ENCODE data around the gene MARK1.

GRCh38 chr1:220680085-220680687, 152.2 kb downstream of the MARK1 start:
- TF ChIP-seq ZHX1 (conservative IDR thresholded peaks at IDR 0.05; ENCODE audit: low read length): no peak
- no peak for TF ChIP-seq SRSF7 (optimal IDR thresholded peaks at IDR 0.05; ENCODE audit: low read depth, low read length)
- TF ChIP-seq TEAD2 (tag; IDR thresholded peaks at IDR 0.05): no peak
- TF ChIP-seq NR3C1 (CRISPR knock-in tag; IDR thresholded peaks at IDR 0.05): no peak
- TF ChIP-seq SREBF2 (CRISPR knock-in tag; IDR thresholded peaks at IDR 0.05): no peak
- TF ChIP-seq ATF1 (CRISPR knock-in tag; IDR thresholded peaks at IDR 0.05): no peak
- no peak for TF ChIP-seq ATF1 (tag; IDR thresholded peaks at IDR 0.05)
- no peak for TF ChIP-seq BCLAF1 (IDR thresholded peaks at IDR 0.05; ENCODE audit: borderline replicate concordance in 1 of 2, control insufficient read depth in 1 of 2, low read depth in 2 of 2, low read length in 1 of 2)
- no peak for TF ChIP-seq ETV1 (tag; conservative IDR thresholded peaks at IDR 0.05; ENCODE audit: low read depth)
- no peak for TF ChIP-seq BRD9 (IDR thresholded peaks at IDR 0.05; ENCODE audit: low read depth, partially characterized antibody)
- no peak for TF ChIP-seq ZNF395 (CRISPR knock-in tag; IDR thresholded peaks at IDR 0.05)

Data from K562 (cell line).